ENCODE measurements around the gene TENM4.

The TENM4 gene

GRCh38 chr11:79040348-79040747 is 400.5 kb downstream of the TENM4 start:
- Histone ChIP-seq H3K27ac (ENCODE audit: low read depth in 2 of 2, low read length in 2 of 2) (no peak overlapping the region), H3K9ac (ENCODE audit: low read depth in 1 of 2, low read length in 2 of 2) (no peak overlapping the region), H3K36me3 (ENCODE audit: control insufficient read depth in 2 of 2, insufficient read depth in 2 of 2, low read length in 2 of 2) (no peaks in the 10 kb centered on the region), H3K4me1 (ENCODE audit: control insufficient read depth in 2 of 2, insufficient read depth in 2 of 2, low read length in 2 of 2) (no peaks in the 10 kb centered on the region), H3K4me3 (ENCODE audit: low read length in 2 of 2) (no peak overlapping the region), H3K9me3 (ENCODE audit: control insufficient read depth in 2 of 2, low read length in 2 of 2) (no peaks in the 10 kb centered on the region), H3K27me3 (ENCODE audit: control insufficient read depth in 2 of 2, insufficient read depth in 2 of 2, low read length in 2 of 2) (no peaks in the 10 kb centered on the region)

GRCh38 chr11:79039122-79039521 is 401.7 kb downstream of the TENM4 start:
- Histone ChIP-seq H3K36me3 (ENCODE audit: control insufficient read depth in 2 of 2, insufficient read depth in 2 of 2, low read length in 2 of 2) (no peaks in the 10 kb centered on the region), H3K27me3 (ENCODE audit: control insufficient read depth in 2 of 2, insufficient read depth in 2 of 2, low read length in 2 of 2) (no peaks in the 10 kb centered on the region)

GRCh38 chr11:79035881-79036280 is 404.9 kb downstream of the TENM4 start:
- no peak overlapping the region for H3K27ac ChIP-seq (ENCODE audit: low read depth in 2 of 2, low read length in 2 of 2)

More at GRCh38 chr11:79039122-79039521, 401.7 kb downstream of the TENM4 start:
- H3K4me1 ChIP-seq (ENCODE audit: control insufficient read depth in 2 of 2, insufficient read depth in 2 of 2, low read length in 2 of 2), result no peaks in the 10 kb centered on the region
- no peak overlapping the region for H3K4me3 ChIP-seq (ENCODE audit: low read length in 2 of 2)
- no peak overlapping the region for H3K9ac ChIP-seq (ENCODE audit: low read depth in 1 of 2, low read length in 2 of 2)
- no peaks in the 10 kb centered on the region for H3K9me3 ChIP-seq (ENCODE audit: control insufficient read depth in 2 of 2, low read length in 2 of 2)
- H3K27ac ChIP-seq (ENCODE audit: low read depth in 2 of 2, low read length in 2 of 2), result no peak overlapping the region

GRCh38 chr11:79033833-79034232 is 407.0 kb downstream of the TENM4 start:
- Histone ChIP-seq H3K27me3 (ENCODE audit: control insufficient read depth in 2 of 2, insufficient read depth in 2 of 2, low read length in 2 of 2) (peaks cover 2 to 11% of the 10 kb centered on the region in 2 donors), H3K9me3 (ENCODE audit: control insufficient read depth in 2 of 2, low read length in 2 of 2) (no peaks in the 10 kb centered on the region), H3K27ac (ENCODE audit: low read depth in 2 of 2, low read length in 2 of 2) (no peak overlapping the region), H3K4me1 (ENCODE audit: control insufficient read depth in 2 of 2, insufficient read depth in 2 of 2, low read length in 2 of 2) (no peaks in the 10 kb centered on the region), H3K36me3 (ENCODE audit: control insufficient read depth in 2 of 2, insufficient read depth in 2 of 2, low read length in 2 of 2) (no peaks in the 10 kb centered on the region), H3K9ac (ENCODE audit: low read depth in 1 of 2, low read length in 2 of 2) (no peak overlapping the region), H3K4me3 (ENCODE audit: low read length in 2 of 2) (no peak overlapping the region)

More at GRCh38 chr11:79035881-79036280, 404.9 kb downstream of the TENM4 start:
- Histone ChIP-seq H3K27me3 (ENCODE audit: control insufficient read depth in 2 of 2, insufficient read depth in 2 of 2, low read length in 2 of 2) (peaks cover 2 to 5% of the 10 kb centered on the region in 2 donors), H3K9me3 (ENCODE audit: control insufficient read depth in 2 of 2, low read length in 2 of 2) (no peaks in the 10 kb centered on the region), H3K36me3 (ENCODE audit: control insufficient read depth in 2 of 2, insufficient read depth in 2 of 2, low read length in 2 of 2) (no peaks in the 10 kb centered on the region), H3K9ac (ENCODE audit: low read depth in 1 of 2, low read length in 2 of 2) (no peak overlapping the region), H3K4me3 (ENCODE audit: low read length in 2 of 2) (no peak overlapping the region), H3K4me1 (ENCODE audit: control insufficient read depth in 2 of 2, insufficient read depth in 2 of 2, low read length in 2 of 2) (no peaks in the 10 kb centered on the region)

- Histone ChIP-seq H3K27ac (ENCODE audit: low read depth in 2 of 2, low read length in 2 of 2) (no peak overlapping the region), H3K4me3 (ENCODE audit: low read length in 2 of 2) (no peak overlapping the region)
These were observed 410.4 kb downstream of the TENM4 start for GRCh38 chr11:79030448-79030847.

GRCh38 chr11:79028225-79028624 is 412.6 kb downstream of the TENM4 start:
- Histone ChIP-seq H3K9me3 (ENCODE audit: control insufficient read depth in 2 of 2, low read length in 2 of 2) (no peaks in the 10 kb centered on the region), H3K27me3 (ENCODE audit: control insufficient read depth in 2 of 2, insufficient read depth in 2 of 2, low read length in 2 of 2) (peaks cover 2 to 14% of the 10 kb centered on the region in 2 donors)

More at GRCh38 chr11:79030448-79030847, 410.4 kb downstream of the TENM4 start:
- Histone ChIP-seq H3K27me3 (ENCODE audit: control insufficient read depth in 2 of 2, insufficient read depth in 2 of 2, low read length in 2 of 2) (peaks cover 2 to 11% of the 10 kb centered on the region in 2 donors), H3K9me3 (ENCODE audit: control insufficient read depth in 2 of 2, low read length in 2 of 2) (no peaks in the 10 kb centered on the region), H3K36me3 (ENCODE audit: control insufficient read depth in 2 of 2, insufficient read depth in 2 of 2, low read length in 2 of 2) (no peaks in the 10 kb centered on the region), H3K4me1 (ENCODE audit: control insufficient read depth in 2 of 2, insufficient read depth in 2 of 2, low read length in 2 of 2) (no peaks in the 10 kb centered on the region), H3K9ac (ENCODE audit: low read depth in 1 of 2, low read length in 2 of 2) (no peak overlapping the region)

GRCh38 chr11:79026803-79027445 is 413.9 kb downstream of the TENM4 start:
- Histone ChIP-seq H3K4me3 (ENCODE audit: low read length in 2 of 2) (no peak overlapping the region), H3K36me3 (ENCODE audit: control insufficient read depth in 2 of 2, insufficient read depth in 2 of 2, low read length in 2 of 2) (no peaks in the 10 kb centered on the region), H3K4me1 (ENCODE audit: control insufficient read depth in 2 of 2, insufficient read depth in 2 of 2, low read length in 2 of 2) (no peaks in the 10 kb centered on the region), H3K9me3 (ENCODE audit: control insufficient read depth in 2 of 2, low read length in 2 of 2) (no peaks in the 10 kb centered on the region), H3K27me3 (ENCODE audit: control insufficient read depth in 2 of 2, insufficient read depth in 2 of 2, low read length in 2 of 2) (peaks cover 2 to 15% of the 10 kb centered on the region in 2 donors), H3K27ac (ENCODE audit: low read depth in 2 of 2, low read length in 2 of 2) (no peak overlapping the region), H3K9ac (ENCODE audit: low read depth in 1 of 2, low read length in 2 of 2) (no peak overlapping the region)

More at GRCh38 chr11:79028225-79028624, 412.6 kb downstream of the TENM4 start:
- no peak overlapping the region for H3K9ac ChIP-seq (ENCODE audit: low read depth in 1 of 2, low read length in 2 of 2)
- H3K4me3 ChIP-seq (ENCODE audit: low read length in 2 of 2), result no peak overlapping the region
- no peak overlapping the region for H3K27ac ChIP-seq (ENCODE audit: low read depth in 2 of 2, low read length in 2 of 2)
- H3K4me1 ChIP-seq (ENCODE audit: control insufficient read depth in 2 of 2, insufficient read depth in 2 of 2, low read length in 2 of 2), result no peaks in the 10 kb centered on the region
- no peaks in the 10 kb centered on the region for H3K36me3 ChIP-seq (ENCODE audit: control insufficient read depth in 2 of 2, insufficient read depth in 2 of 2, low read length in 2 of 2)

- Histone ChIP-seq H3K9ac (ENCODE audit: low read depth in 1 of 2, low read length in 2 of 2) (no peak overlapping the region), H3K4me3 (ENCODE audit: low read length in 2 of 2) (no peak overlapping the region), H3K4me1 (ENCODE audit: control insufficient read depth in 2 of 2, insufficient read depth in 2 of 2, low read length in 2 of 2) (no peaks in the 10 kb centered on the region), H3K36me3 (ENCODE audit: control insufficient read depth in 2 of 2, insufficient read depth in 2 of 2, low read length in 2 of 2) (no peaks in the 10 kb centered on the region), H3K9me3 (ENCODE audit: control insufficient read depth in 2 of 2, low read length in 2 of 2) (no peaks in the 10 kb centered on the region), H3K27me3 (ENCODE audit: control insufficient read depth in 2 of 2, insufficient read depth in 2 of 2, low read length in 2 of 2) (peaks cover 0 to 12% of the 10 kb centered on the region in 2 donors), H3K27ac (ENCODE audit: low read depth in 2 of 2, low read length in 2 of 2) (no peak overlapping the region)
These were observed 415.2 kb downstream of the TENM4 start for GRCh38 chr11:79025622-79026021.

- H3K9me3 ChIP-seq (ENCODE audit: control insufficient read depth in 2 of 2, low read length in 2 of 2), result no peaks in the 10 kb centered on the region
- no peaks in the 10 kb centered on the region for H3K36me3 ChIP-seq (ENCODE audit: control insufficient read depth in 2 of 2, insufficient read depth in 2 of 2, low read length in 2 of 2)
- H3K27me3 ChIP-seq (ENCODE audit: control insufficient read depth in 2 of 2, insufficient read depth in 2 of 2, low read length in 2 of 2), result peaks cover 0 to 9% of the 10 kb centered on the region in 2 donors
- no peaks in the 10 kb centered on the region for H3K4me1 ChIP-seq (ENCODE audit: control insufficient read depth in 2 of 2, insufficient read depth in 2 of 2, low read length in 2 of 2)
- H3K9ac ChIP-seq (ENCODE audit: low read depth in 1 of 2, low read length in 2 of 2), result no peak overlapping the region
- H3K4me3 ChIP-seq (ENCODE audit: low read length in 2 of 2), result no peak overlapping the region
- H3K27ac ChIP-seq (ENCODE audit: low read depth in 2 of 2, low read length in 2 of 2), result no peak overlapping the region
These were observed 415.7 kb downstream of the TENM4 start for GRCh38 chr11:79025097-79025496.

GRCh38 chr11:79022265-79022664 is 418.6 kb downstream of the TENM4 start:
- Histone ChIP-seq H3K9ac (ENCODE audit: low read depth in 1 of 2, low read length in 2 of 2) (no peak overlapping the region), H3K4me3 (ENCODE audit: low read length in 2 of 2) (no peak overlapping the region), H3K27me3 (ENCODE audit: control insufficient read depth in 2 of 2, insufficient read depth in 2 of 2, low read length in 2 of 2) (peaks cover 0 to 6% of the 10 kb centered on the region in 2 donors), H3K27ac (ENCODE audit: low read depth in 2 of 2, low read length in 2 of 2) (no peak overlapping the region), H3K36me3 (ENCODE audit: control insufficient read depth in 2 of 2, insufficient read depth in 2 of 2, low read length in 2 of 2) (no peaks in the 10 kb centered on the region), H3K4me1 (ENCODE audit: control insufficient read depth in 2 of 2, insufficient read depth in 2 of 2, low read length in 2 of 2) (no peaks in the 10 kb centered on the region), H3K9me3 (ENCODE audit: control insufficient read depth in 2 of 2, low read length in 2 of 2) (no peaks in the 10 kb centered on the region)

Data from mucosa of rectum (tissue), 2 donors.